ENCODE measurements around the gene FH. TPM values are rescaled to one million over a fixed set of nuclear protein-coding genes. Genes with fewer than 3 reads are reported as not detected.

FH gene
- total and polyA plus RNA-seq, 10 of the 15 experiments (the other 5 are each of a cell fraction or from before 2014, with no cell fraction given): 44.7 to 124 (median 76.2) TPM

- no peaks in the 10 kb centered on the region for H3K36me3 ChIP-seq (ENCODE audit: control insufficient read depth in 2 of 2, insufficient read depth in 2 of 2, low read length in 1 of 2)
- no peak for DNase-seq (ENCODE audit: low read depth, low spot score)
- H3K4me2 ChIP-seq (ENCODE audit: control insufficient read depth, insufficient read depth): no peak overlapping the region
- ChIA-PET RAD21 (ENCODE audit: unreplicated experiment) (no interaction called here), SMC1A (ENCODE audit: uncharacterized antibody, unreplicated experiment) (interaction anchor here (1.7 kb wide), 1 partner anchor 12 kb away, joined by 5 read pairs; no protein-coding TSS in a partner anchor), POLR2A (no interaction called here), CTCF (no interaction called here)
- H3K4me1 ChIP-seq (ENCODE audit: control insufficient read depth, insufficient read depth, low read length): no peaks in the 10 kb centered on the region
- no peaks in the 10 kb centered on the region for H4K20me1 ChIP-seq (ENCODE audit: control insufficient read depth, insufficient read depth)
- TF ChIP-seq ZNF274 (IDR thresholded peaks at IDR 0.05; ENCODE audit: insufficient read depth, insufficient read length) (no peak), IRF4 (IDR thresholded peaks at IDR 0.05; ENCODE audit: low read depth, low read length) (no peak), ESRRA (IDR thresholded peaks at IDR 0.05; ENCODE audit: low read length) (no peak), NFYA (IDR thresholded peaks at IDR 0.05; ENCODE audit: borderline replicate concordance, low read depth, low read length) (no peak), REST (IDR thresholded peaks at IDR 0.05; ENCODE audit: low read depth, low read length) (no peak), ZZZ3 (IDR thresholded peaks at IDR 0.05; ENCODE audit: control insufficient read depth, insufficient read length, low read depth) (no peak), E4F1 (IDR thresholded peaks at IDR 0.05; ENCODE audit: borderline replicate concordance, partially characterized antibody) (no peak), CEBPB (IDR thresholded peaks at IDR 0.05; ENCODE audit: borderline replicate concordance in 1 of 2, low read depth in 2 of 2, low read length in 2 of 2) (no peak), NBN (IDR thresholded peaks at IDR 0.05) (no peak), MEF2B (IDR thresholded peaks at IDR 0.05; ENCODE audit: partially characterized antibody, poor library complexity, severe bottlenecking) (no peak), HSF1 (IDR thresholded peaks at IDR 0.05; ENCODE audit: low read depth, low read length) (no peak), CBX3 (IDR thresholded peaks at IDR 0.05; ENCODE audit: borderline replicate concordance, low read depth) (no peak), JUND (IDR thresholded peaks at IDR 0.05; ENCODE audit: low read depth, low read length) (no peak), BCL3 (IDR thresholded peaks at IDR 0.05; ENCODE audit: borderline replicate concordance, insufficient read depth, low read depth, low read length, poor library complexity, severe bottlenecking) (no peak)
- in situ Hi-C loops (cut with MboI) (no loop called here), intact Hi-C loops (cut with micrococcal nuclease; ENCODE audit: unreplicated experiment) (no loop called here)
- ATAC-seq: no peak
- no peaks in the 10 kb centered on the region for H3K79me2 ChIP-seq (ENCODE audit: control insufficient read depth, insufficient read depth, low read length)
- H3K9me3 ChIP-seq (replicated peaks; ENCODE audit: control insufficient read depth, insufficient read depth, low read length): no peaks in the 10 kb centered on the region
- H3K9ac ChIP-seq (ENCODE audit: control insufficient read depth, insufficient read depth, low read length): no peak overlapping the region
- FAIRE-seq: no peak
- no peak overlapping the region for H3K4me3 ChIP-seq
- H2AFZ ChIP-seq (ENCODE audit: control insufficient read depth, low read depth, low read length): no peak overlapping the region
- WGBS (ENCODE audit: insufficient coverage, insufficient replicate concordance, low lambda C conversion rate, missing lambda C conversion rate): 9% methylated on average over 2 of the region's 2 CpGs
- no peak overlapping the region for H3K27ac ChIP-seq (ENCODE audit: control insufficient read depth, insufficient read depth)
- BruUV-seq (replicated peaks): no TSS peak
- H3K27me3 ChIP-seq (replicated peaks in 1 of 2; ENCODE audit: control insufficient read depth in 2 of 2, insufficient read depth in 2 of 2, low read length in 1 of 2): no peaks in the 10 kb centered on the region
These were observed 57.2 kb downstream of the FH start for GRCh38 chr1:241462391-241462790.
